GM23338 (cell line): ENCODE data around the gene CNOT6. TPM values are rescaled to one million over a fixed set of nuclear protein-coding genes. Genes with fewer than 3 reads are reported as not detected.

ENCODE experiments used
- CREB1 ChIP-seq: fragments of 250-450 bp; sonication (Bioruptor Pico); IDR thresholded peaks from 2 replicates; pipeline ENCODE4 v1.5.0; 2020; ENCODE audit warnings: low read depth, mild to moderate bottlenecking, moderate library complexity
- CTCF ChIP-seq, 2 experiments: fragments of 200-600 bp in 1 of 2; sonication (generic) in 1 of 2; conservative IDR thresholded peaks; 2 replicates each; pipeline versions ENCODE4 v1.5.1 to v1.6.1; 2016 to 2017; ENCODE audit warnings: antibody characterized with exemption in 2 of 2, low read depth in 2 of 2, mild to moderate bottlenecking in 2 of 2, moderate library complexity in 1 of 2
- EZH2phosphoT487 ChIP-seq: fragments of 200-600 bp; sonication (generic); IDR thresholded peaks from one replicate; pipeline ENCODE4 v1.8.1; 2018; ENCODE audit warnings: antibody characterized with exemption; ENCODE audit not compliant: unreplicated experiment
- JUNB ChIP-seq: IDR thresholded peaks from one replicate; pipeline ENCODE4 v1.6.1; 2016; ENCODE audit warnings: antibody characterized with exemption; ENCODE audit not compliant: unreplicated experiment
- NANOG ChIP-seq: IDR thresholded peaks from 2 replicates; pipeline ENCODE4 v1.6.1; 2016; ENCODE audit warnings: antibody characterized with exemption, borderline replicate concordance
- POLR2AphosphoS5 ChIP-seq: IDR thresholded peaks from 2 replicates; pipeline ENCODE4 v1.6.1; 2016; ENCODE audit warnings: antibody characterized with exemption, low read depth
- REST ChIP-seq: IDR thresholded peaks from one replicate; pipeline ENCODE4 v1.6.1; 2018; ENCODE audit warnings: antibody characterized with exemption; ENCODE audit not compliant: unreplicated experiment
- ZNF114 ChIP-seq: fragments of 250-450 bp; sonication (Bioruptor Pico); IDR thresholded peaks from 2 replicates; pipeline ENCODE4 v1.5.0; 2020; ENCODE audit warnings: mild to moderate bottlenecking, moderate library complexity
- ZNF331 ChIP-seq: fragments of 250-450 bp; sonication (Bioruptor Pico); IDR thresholded peaks from 2 replicates; pipeline ENCODE4 v1.5.0; 2020; ENCODE audit warnings: low read depth, mild to moderate bottlenecking, moderate library complexity
- ZNF462 ChIP-seq: fragments of 250-450 bp; sonication (Bioruptor Pico); IDR thresholded peaks from 2 replicates; pipeline ENCODE4 v1.5.0; 2020; ENCODE audit warnings: mild to moderate bottlenecking, moderate library complexity
- polyA plus RNA-seq: library from polyadenylated mRNA; unstranded; fragments of >200 nt; fragmentation: Nextera tagmentation; extraction: Ambion mirVana; gene quantifications from 2 replicates; pipeline ENCODE4 v1.2.1, GENCODE V29; 2016
- total RNA-seq: library from RNA; depleted of rRNA; stranded (reverse); fragments of >200 nt; shearing (Covaris generic); gene quantifications from 2 replicates; pipeline ENCODE4 v1.2.3, GENCODE V29; 2014

CNOT6 gene
- total and polyA plus RNA-seq, 2 experiments from 2014 or later = 14.6 to 38.7 TPM

GRCh38 chr5:180498378-180498777 lies 4.2 kb downstream of the CNOT6 start (continued):
- TF ChIP-seq ZNF462 (CRISPR knock-in tag) = no peak
- no peak for TF ChIP-seq POLR2AphosphoS5
- no peak for TF ChIP-seq CTCF (conservative IDR thresholded peaks at IDR 0.05; ENCODE audit: low read depth in 2 of 2)
- no peak for TF ChIP-seq ZNF331 (CRISPR knock-in tag)
- no peak for TF ChIP-seq NANOG
- TF ChIP-seq CREB1 (CRISPR knock-in tag) = no peak
- no peak for TF ChIP-seq ZNF114 (CRISPR knock-in tag)
- no peak for TF ChIP-seq JUNB
- no peak for TF ChIP-seq EZH2phosphoT487
- TF ChIP-seq REST = no peak
